H1 (cell line): Measurements from ENCODE around the gene FAU. TPM values are rescaled to one million over a fixed set of nuclear protein-coding genes. Genes with fewer than 3 reads are reported as not detected.

ENCODE experiments used
- BACH1 ChIP-seq: IDR thresholded peaks from 2 replicates; pipeline ENCODE4 v1.6.1; 2012; ENCODE audit warnings: low read length, improper control_type of control experiment
- CEBPB ChIP-seq: IDR thresholded peaks from 2 replicates; pipeline ENCODE4 v1.6.1; 2012; ENCODE audit warnings: low read depth, low read length
- CHD1 ChIP-seq: IDR thresholded peaks from 2 replicates; pipeline ENCODE4 v1.6.1; 2012; ENCODE audit warnings: low read depth, low read length, improper control_type of control experiment
- FOSL1 ChIP-seq: IDR thresholded peaks from 2 replicates; pipeline ENCODE4 v1.6.1; 2011; ENCODE audit warnings: mild to moderate bottlenecking, low read depth, low read length, moderate library complexity; ENCODE audit not compliant: insufficient read depth
- GTF2F1 ChIP-seq: IDR thresholded peaks from 2 replicates; pipeline ENCODE4 v1.6.1; 2012; ENCODE audit warnings: low read depth, low read length, improper control_type of control experiment, borderline replicate concordance
- SP1 ChIP-seq: IDR thresholded peaks from 2 replicates; pipeline ENCODE4 v1.6.1; 2011; ENCODE audit warnings: low read depth, low read length
- SP4 ChIP-seq: IDR thresholded peaks from 2 replicates; pipeline ENCODE4 v1.6.1; 2012; ENCODE audit warnings: low read length, inconsistent platforms
- polyA plus RNA-seq, 7 experiments: library from polyadenylated mRNA; depleted of rRNA in 3 of 7; stranded (reverse) in 5 of 7; unstranded in 2 of 7; fragments of >200 nt in 5 of 7; fragments of 200-250 nt in 2 of 7; gene quantifications; 1 replicate in 5 of 7; 2 replicates in 1 of 7; 4 replicates in 1 of 7; pipeline versions ENCODE4 v1.2.1 to v1.2.3, GENCODE V29; 2011 to 2013; ENCODE audit warnings: missing spikeins in 2 of 7, mixed read lengths in 2 of 7
- total RNA-seq: library from RNA; stranded (reverse); fragmentation: NEBNext Ultra II Directional; extraction: Animal tissue kit (Norgen Biotek cat#: 25700); gene quantifications from 2 replicates; pipeline ENCODE4 v1.2.1, GENCODE V29; 2021

FAU gene
- total and polyA plus RNA-seq, 2 of the 8 experiments (the other 6 are each of a cell fraction or from before 2014, with no cell fraction given): 826 to 896 TPM

GRCh38 chr11:65107751-65108468 lies 14.0 kb downstream of the FAU start (continued):
- TF ChIP-seq SP1: no peak
- no peak for TF ChIP-seq CHD1
- no peak for TF ChIP-seq BACH1
- no peak for TF ChIP-seq SP4
- no peak for TF ChIP-seq GTF2F1
- TF ChIP-seq CEBPB: no peak
- no peak for TF ChIP-seq FOSL1
